GM19193 (cell line): ENCODE measurements around the gene KRT9.
"Not testable (repeated sequence)": the region's sequence is repeated elsewhere in the genome, so short reads cannot be mapped to it uniquely, and the experiment has no call there.

ENCODE experiments used
- POLR2A ChIP-seq: IDR thresholded peaks from 4 replicates; pipeline ENCODE4 v1.6.1; 2011; ENCODE audit not compliant: insufficient read depth, insufficient read length; ENCODE audit errors: extremely low read depth

The KRT9 gene

DNA sequence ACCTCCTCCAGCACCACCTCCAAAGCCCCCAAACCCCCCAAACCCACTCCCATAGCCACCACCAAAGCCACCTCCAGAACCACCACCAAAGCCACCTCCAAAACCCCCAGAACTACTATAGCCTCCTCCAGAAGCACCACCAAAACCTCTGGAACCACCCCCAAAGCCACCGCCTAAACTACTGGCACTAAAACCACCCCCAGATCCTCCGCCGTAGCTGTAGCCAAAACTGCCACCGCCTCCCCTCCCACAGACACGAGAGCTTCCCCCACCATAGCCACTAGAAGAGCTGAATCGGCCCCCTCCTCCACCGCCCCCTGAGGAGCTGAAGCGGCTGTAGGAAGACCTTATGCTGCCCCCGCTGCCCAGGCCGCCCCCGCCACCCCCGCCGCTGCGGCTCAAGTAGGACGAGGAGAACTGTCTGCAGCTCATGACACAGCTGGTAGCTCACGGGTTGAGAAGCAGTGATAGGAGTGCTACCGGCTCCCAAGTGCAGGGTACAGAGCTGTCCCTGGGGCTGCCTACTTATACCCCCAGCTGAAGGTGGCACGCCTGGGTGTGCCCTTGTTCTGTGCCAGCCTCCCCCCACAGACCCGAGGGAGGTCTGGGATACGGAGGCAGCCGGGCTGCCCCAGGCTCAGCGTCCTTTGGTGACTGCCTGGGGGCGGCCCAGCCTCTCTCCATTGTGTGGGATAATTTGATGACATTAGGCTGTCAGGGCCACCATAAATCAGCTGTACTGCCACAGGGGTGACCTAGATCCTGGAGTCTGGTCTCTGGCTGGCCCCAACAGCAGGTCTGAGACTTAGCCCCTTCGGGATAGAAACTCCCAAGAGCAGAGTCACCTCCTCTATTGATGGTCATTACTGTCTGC is at the start of gene KRT9:
Gene KRT9, minus strand, starts transcription at position 499 of the 874 bp plus-strand sequence. Its CDS starts 67 bp downstream, at position 432.
- no peak for TF ChIP-seq POLR2A

DNA sequence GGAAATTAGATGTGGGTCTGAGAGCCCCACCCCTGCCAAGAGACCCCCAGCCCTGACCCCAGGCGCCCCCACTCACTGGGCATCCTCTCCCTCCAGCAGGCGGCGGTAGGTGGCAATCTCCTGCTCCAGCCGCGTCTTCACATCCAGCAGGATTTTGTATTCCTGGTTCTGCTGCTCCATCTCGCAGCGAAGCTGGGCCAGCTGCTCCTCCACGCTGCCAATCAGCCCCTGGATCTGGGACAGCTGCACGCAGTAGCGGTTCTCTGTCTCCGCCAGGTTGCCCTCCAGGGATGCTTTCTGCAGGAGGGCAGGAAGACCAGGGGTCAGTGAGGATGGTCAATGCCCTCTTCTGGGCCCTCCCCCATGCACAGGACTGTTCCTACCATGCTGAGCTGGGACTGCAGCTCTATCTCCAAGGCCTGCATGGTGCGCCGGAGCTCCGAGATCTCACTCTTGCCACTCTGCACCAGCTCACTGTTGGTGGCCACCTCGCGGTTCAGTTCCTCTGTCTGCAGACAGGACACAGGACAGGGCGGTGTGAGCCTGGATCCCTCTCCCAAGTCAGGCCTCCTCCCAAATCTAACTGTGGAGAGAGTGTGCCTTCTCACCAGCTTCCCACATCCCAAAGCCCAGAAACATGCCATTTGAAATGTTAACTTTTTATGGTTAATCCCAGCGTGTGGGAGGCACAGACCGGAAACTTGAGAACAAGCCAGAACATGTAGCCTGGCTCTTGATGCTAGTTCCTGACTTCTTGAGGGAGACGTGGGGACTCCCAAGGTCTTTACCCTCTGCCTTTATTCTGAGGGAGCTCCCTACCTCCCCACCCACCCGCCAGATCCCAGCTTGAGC is 49.0 kb upstream of the KRT9 start:
- TF ChIP-seq POLR2A, result no peak

- no peak for TF ChIP-seq POLR2A
Measured at GRCh38 chr17:41619036-41619926, 47.4 kb upstream of the KRT9 start.

DNA sequence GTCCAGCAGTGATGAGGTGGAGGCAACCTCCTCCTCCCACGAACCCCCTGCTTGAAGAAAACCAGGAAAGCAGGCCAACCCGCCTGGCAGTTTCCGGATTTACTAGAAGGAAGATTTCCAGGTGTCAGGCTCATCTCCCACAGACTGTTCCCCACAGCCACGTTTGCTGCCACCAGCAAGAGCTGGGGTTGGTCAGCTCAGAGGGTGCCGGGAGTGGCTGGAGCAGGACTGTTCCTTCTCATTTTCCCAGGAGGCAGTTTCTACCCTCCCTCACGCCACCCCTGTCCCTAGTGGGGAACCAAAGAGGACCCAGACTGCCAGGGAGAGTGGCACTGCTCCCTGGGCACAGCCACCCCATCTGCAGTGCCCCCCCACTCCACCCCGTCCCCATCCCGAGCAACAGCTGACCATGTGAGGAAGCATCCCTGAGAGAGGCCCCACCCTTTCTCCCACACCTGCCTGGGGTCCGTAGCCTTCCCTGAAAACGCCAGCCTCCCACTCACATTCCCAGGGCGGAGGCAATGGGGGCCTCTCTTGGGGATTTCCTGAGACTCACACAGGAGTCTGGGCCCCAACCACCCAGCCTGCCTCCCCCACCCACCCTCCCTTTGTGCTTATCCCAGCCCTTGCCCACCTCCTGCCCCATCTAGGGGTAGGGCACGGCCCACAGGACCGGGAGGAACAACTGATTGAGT is 46.6 kb upstream of the KRT9 start:
- no peak for TF ChIP-seq POLR2A

GRCh38 chr17:41617698-41618097 is 45.8 kb upstream of the KRT9 start:
- TF ChIP-seq POLR2A, result no peak

GRCh38 chr17:41617136-41617535 is 45.3 kb upstream of the KRT9 start:
- no peak for TF ChIP-seq POLR2A

GRCh38 chr17:41615454-41615853 is 43.6 kb upstream of the KRT9 start:
- no peak for TF ChIP-seq POLR2A

GRCh38 chr17:41614098-41614497 is 42.2 kb upstream of the KRT9 start:
- TF ChIP-seq POLR2A, result no peak

DNA sequence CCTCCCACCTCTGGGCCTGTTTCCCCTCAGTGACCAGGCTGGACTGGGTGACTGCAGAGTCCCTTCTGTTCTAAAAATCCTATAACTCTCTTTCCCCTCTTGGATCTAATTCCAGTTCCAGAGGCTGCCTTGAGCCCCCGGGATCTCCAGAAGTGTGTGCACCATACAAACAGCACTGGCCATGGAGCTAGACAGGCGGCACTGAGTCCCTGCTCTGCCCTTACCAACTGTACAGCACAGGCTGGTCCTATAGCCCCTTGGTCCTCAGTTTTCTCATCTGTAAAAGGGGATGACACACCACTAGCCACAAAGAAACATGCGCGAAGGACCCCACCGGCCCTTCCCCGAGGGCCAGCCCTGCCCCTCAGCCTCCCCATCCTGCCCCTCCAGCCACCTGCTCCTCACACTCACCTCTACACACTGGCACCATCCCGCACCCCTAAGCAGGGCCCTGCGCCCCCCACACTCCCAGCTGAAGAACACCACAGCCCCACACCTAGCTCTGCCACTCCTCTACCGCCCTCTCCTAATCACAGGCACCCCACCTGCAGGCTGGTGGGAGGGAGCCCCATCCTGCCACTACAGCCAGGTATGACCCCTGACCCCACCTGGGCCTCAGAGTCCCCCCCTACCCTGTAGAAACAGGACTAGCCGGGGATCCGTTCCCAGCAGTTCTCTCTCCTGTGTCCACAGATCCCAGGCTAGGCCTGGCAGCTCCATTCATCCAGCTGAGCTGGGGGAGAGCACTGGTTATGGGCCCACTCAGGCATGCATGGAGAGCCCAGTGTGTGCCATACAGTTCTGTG is 41.6 kb upstream of the KRT9 start:
- no peak for TF ChIP-seq POLR2A

GRCh38 chr17:41612376-41613160 is 40.7 kb upstream of the KRT9 start, which contains the start of gene KRT16:
KRT16 (minus strand) TSS chr17:41612767; CDS start chr17:41612688, 79 bp downstream.
- not testable (repeated sequence) for TF ChIP-seq POLR2A

GRCh38 chr17:41610965-41611640 is 39.2 kb upstream of the KRT9 start:
- TF ChIP-seq POLR2A, result no peak

- no peak for TF ChIP-seq POLR2A
Measured at GRCh38 chr17:41602524-41602923, 30.7 kb upstream of the KRT9 start.
